ENCODE measurements around the gene CACNB2. TPM values are rescaled to one million over a fixed set of nuclear protein-coding genes. Genes with fewer than 3 reads are reported as not detected.

CACNB2 gene
- total RNA-seq, 1 experiment from 2014 or later = 3.2 TPM

DNA sequence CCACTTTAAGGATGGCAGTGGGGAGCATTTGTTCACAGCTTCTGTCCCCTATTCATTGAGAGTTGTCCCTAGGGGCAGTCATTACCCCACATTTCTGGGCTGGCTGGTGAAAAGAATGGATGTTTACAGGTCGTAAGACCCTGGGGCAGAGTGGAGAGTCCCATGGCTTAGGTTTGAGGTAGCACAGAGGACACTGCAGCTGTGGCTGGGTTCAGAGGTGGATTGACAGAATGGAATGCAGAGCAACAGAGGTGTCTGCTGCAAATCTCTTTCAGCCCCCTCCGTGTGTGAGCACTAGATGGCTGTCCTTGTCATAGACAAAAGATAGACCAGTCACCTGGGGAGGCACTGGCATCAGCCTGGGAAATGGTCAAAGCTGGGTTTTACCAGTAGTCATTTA lies 141.9 kb downstream of the CACNB2 start:
- Mint-ChIP-seq H3K9me3 (no peaks in the 10 kb centered on the region; the same call in 1 of the 2 replicates), H3K27me3 (ENCODE audit: low read depth) (no peaks in the 10 kb centered on the region), H3K4me3 (no peak overlapping the region), H3K4me1 (peaks cover 3% of the 10 kb centered on the region; the same call in 1 of the 2 replicates), H3K27ac (no peak overlapping the region), H3K36me3 (no peaks in the 10 kb centered on the region)
- DNase-seq (ENCODE audit: low spot score) = no peak
- peak; percentile 89 for ATAC-seq
- ChIA-PET POLR2A (no interaction called here), CTCF (no interaction called here)
- TF ChIP-seq, protein P1, sequence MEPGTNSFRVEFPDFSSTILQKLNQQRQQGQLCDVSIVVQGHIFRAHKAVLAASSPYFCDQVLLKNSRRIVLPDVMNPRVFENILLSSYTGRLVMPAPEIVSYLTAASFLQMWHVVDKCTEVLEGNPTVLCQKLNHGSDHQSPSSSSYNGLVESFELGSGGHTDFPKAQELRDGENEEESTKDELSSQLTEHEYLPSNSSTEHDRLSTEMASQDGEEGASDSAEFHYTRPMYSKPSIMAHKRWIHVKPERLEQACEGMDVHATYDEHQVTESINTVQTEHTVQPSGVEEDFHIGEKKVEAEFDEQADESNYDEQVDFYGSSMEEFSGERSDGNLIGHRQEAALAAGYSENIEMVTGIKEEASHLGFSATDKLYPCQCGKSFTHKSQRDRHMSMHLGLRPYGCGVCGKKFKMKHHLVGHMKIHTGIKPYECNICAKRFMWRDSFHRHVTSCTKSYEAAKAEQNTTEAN (CRISPR knock-in tag; IDR thresholded peaks at IDR 0.05) = no peak
- TF ChIP-seq, protein P2, sequence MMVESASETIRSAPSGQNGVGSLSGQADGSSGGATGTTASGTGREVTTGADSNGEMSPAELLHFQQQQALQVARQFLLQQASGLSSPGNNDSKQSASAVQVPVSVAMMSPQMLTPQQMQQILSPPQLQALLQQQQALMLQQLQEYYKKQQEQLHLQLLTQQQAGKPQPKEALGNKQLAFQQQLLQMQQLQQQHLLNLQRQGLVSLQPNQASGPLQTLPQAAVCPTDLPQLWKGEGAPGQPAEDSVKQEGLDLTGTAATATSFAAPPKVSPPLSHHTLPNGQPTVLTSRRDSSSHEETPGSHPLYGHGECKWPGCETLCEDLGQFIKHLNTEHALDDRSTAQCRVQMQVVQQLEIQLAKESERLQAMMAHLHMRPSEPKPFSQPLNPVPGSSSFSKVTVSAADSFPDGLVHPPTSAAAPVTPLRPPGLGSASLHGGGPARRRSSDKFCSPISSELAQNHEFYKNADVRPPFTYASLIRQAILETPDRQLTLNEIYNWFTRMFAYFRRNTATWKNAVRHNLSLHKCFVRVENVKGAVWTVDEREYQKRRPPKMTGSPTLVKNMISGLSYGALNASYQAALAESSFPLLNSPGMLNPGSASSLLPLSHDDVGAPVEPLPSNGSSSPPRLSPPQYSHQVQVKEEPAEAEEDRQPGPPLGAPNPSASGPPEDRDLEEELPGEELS (CRISPR knock-in tag; IDR thresholded peaks at IDR 0.05) = no peak
- TF ChIP-seq, protein P3, sequence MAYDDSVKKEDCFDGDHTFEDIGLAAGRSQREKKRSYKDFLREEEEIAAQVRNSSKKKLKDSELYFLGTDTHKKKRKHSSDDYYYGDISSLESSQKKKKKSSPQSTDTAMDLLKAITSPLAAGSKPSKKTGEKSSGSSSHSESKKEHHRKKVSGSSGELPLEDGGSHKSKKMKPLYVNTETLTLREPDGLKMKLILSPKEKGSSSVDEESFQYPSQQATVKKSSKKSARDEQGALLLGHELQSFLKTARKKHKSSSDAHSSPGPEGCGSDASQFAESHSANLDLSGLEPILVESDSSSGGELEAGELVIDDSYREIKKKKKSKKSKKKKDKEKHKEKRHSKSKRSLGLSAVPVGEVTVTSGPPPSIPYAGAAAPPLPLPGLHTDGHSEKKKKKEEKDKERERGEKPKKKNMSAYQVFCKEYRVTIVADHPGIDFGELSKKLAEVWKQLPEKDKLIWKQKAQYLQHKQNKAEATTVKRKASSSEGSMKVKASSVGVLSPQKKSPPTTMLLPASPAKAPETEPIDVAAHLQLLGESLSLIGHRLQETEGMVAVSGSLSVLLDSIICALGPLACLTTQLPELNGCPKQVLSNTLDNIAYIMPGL (CRISPR knock-in tag; IDR thresholded peaks at IDR 0.05) = no peak
- TF ChIP-seq, protein P4, sequence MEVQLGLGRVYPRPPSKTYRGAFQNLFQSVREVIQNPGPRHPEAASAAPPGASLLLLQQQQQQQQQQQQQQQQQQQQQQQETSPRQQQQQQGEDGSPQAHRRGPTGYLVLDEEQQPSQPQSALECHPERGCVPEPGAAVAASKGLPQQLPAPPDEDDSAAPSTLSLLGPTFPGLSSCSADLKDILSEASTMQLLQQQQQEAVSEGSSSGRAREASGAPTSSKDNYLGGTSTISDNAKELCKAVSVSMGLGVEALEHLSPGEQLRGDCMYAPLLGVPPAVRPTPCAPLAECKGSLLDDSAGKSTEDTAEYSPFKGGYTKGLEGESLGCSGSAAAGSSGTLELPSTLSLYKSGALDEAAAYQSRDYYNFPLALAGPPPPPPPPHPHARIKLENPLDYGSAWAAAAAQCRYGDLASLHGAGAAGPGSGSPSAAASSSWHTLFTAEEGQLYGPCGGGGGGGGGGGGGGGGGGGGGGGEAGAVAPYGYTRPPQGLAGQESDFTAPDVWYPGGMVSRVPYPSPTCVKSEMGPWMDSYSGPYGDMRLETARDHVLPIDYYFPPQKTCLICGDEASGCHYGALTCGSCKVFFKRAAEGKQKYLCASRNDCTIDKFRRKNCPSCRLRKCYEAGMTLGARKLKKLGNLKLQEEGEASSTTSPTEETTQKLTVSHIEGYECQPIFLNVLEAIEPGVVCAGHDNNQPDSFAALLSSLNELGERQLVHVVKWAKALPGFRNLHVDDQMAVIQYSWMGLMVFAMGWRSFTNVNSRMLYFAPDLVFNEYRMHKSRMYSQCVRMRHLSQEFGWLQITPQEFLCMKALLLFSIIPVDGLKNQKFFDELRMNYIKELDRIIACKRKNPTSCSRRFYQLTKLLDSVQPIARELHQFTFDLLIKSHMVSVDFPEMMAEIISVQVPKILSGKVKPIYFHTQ (CRISPR knock-in tag; IDR thresholded peaks at IDR 0.05) = no peak
- TF ChIP-seq, protein P5, sequence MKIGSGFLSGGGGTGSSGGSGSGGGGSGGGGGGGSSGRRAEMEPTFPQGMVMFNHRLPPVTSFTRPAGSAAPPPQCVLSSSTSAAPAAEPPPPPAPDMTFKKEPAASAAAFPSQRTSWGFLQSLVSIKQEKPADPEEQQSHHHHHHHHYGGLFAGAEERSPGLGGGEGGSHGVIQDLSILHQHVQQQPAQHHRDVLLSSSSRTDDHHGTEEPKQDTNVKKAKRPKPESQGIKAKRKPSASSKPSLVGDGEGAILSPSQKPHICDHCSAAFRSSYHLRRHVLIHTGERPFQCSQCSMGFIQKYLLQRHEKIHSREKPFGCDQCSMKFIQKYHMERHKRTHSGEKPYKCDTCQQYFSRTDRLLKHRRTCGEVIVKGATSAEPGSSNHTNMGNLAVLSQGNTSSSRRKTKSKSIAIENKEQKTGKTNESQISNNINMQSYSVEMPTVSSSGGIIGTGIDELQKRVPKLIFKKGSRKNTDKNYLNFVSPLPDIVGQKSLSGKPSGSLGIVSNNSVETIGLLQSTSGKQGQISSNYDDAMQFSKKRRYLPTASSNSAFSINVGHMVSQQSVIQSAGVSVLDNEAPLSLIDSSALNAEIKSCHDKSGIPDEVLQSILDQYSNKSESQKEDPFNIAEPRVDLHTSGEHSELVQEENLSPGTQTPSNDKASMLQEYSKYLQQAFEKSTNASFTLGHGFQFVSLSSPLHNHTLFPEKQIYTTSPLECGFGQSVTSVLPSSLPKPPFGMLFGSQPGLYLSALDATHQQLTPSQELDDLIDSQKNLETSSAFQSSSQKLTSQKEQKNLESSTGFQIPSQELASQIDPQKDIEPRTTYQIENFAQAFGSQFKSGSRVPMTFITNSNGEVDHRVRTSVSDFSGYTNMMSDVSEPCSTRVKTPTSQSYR (CRISPR knock-in tag; IDR thresholded peaks at IDR 0.05) = no peak
- TF ChIP-seq NFE2L1 (CRISPR knock-in tag; IDR thresholded peaks at IDR 0.05) = no peak
- no peak for TF ChIP-seq SP1 (CRISPR knock-in tag; conservative IDR thresholded peaks at IDR 0.05)
- no peak for TF ChIP-seq EMX1 (CRISPR knock-in tag; IDR thresholded peaks at IDR 0.05)
- TF ChIP-seq, protein P6, sequence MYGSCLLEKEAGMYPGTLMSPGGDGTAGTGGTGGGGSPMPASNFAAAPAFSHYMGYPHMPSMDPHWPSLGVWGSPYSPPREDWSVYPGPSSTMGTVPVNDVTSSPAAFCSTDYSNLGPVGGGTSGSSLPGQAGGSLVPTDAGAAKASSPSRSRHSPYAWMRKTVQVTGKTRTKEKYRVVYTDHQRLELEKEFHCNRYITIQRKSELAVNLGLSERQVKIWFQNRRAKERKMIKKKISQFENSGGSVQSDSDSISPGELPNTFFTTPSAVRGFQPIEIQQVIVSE (CRISPR knock-in tag; IDR thresholded peaks at IDR 0.05; ENCODE audit: borderline replicate concordance) = no peak
- TF ChIP-seq, protein P7, sequence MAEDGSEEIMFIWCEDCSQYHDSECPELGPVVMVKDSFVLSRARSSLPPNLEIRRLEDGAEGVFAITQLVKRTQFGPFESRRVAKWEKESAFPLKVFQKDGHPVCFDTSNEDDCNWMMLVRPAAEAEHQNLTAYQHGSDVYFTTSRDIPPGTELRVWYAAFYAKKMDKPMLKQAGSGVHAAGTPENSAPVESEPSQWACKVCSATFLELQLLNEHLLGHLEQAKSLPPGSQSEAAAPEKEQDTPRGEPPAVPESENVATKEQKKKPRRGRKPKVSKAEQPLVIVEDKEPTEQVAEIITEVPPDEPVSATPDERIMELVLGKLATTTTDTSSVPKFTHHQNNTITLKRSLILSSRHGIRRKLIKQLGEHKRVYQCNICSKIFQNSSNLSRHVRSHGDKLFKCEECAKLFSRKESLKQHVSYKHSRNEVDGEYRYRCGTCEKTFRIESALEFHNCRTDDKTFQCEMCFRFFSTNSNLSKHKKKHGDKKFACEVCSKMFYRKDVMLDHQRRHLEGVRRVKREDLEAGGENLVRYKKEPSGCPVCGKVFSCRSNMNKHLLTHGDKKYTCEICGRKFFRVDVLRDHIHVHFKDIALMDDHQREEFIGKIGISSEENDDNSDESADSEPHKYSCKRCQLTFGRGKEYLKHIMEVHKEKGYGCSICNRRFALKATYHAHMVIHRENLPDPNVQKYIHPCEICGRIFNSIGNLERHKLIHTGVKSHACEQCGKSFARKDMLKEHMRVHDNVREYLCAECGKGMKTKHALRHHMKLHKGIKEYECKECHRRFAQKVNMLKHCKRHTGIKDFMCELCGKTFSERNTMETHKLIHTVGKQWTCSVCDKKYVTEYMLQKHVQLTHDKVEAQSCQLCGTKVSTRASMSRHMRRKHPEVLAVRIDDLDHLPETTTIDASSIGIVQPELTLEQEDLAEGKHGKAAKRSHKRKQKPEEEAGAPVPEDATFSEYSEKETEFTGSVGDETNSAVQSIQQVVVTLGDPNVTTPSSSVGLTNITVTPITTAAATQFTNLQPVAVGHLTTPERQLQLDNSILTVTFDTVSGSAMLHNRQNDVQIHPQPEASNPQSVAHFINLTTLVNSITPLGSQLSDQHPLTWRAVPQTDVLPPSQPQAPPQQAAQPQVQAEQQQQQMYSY (CRISPR knock-in tag; IDR thresholded peaks at IDR 0.05) = no peak
- TF ChIP-seq, protein P8, sequence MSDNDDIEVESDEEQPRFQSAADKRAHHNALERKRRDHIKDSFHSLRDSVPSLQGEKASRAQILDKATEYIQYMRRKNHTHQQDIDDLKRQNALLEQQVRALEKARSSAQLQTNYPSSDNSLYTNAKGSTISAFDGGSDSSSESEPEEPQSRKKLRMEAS (CRISPR knock-in tag; IDR thresholded peaks at IDR 0.05) = no peak
- TF ChIP-seq TCF7 (CRISPR knock-in tag; IDR thresholded peaks at IDR 0.05; ENCODE audit: low read depth) = no peak
- TF ChIP-seq ESRRA (CRISPR knock-in tag; IDR thresholded peaks at IDR 0.05; ENCODE audit: borderline replicate concordance) = no peak
- TF ChIP-seq, protein P9, sequence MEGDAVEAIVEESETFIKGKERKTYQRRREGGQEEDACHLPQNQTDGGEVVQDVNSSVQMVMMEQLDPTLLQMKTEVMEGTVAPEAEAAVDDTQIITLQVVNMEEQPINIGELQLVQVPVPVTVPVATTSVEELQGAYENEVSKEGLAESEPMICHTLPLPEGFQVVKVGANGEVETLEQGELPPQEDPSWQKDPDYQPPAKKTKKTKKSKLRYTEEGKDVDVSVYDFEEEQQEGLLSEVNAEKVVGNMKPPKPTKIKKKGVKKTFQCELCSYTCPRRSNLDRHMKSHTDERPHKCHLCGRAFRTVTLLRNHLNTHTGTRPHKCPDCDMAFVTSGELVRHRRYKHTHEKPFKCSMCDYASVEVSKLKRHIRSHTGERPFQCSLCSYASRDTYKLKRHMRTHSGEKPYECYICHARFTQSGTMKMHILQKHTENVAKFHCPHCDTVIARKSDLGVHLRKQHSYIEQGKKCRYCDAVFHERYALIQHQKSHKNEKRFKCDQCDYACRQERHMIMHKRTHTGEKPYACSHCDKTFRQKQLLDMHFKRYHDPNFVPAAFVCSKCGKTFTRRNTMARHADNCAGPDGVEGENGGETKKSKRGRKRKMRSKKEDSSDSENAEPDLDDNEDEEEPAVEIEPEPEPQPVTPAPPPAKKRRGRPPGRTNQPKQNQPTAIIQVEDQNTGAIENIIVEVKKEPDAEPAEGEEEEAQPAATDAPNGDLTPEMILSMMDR (IDR thresholded peaks at IDR 0.05) = no peak
- TF ChIP-seq, protein P10, sequence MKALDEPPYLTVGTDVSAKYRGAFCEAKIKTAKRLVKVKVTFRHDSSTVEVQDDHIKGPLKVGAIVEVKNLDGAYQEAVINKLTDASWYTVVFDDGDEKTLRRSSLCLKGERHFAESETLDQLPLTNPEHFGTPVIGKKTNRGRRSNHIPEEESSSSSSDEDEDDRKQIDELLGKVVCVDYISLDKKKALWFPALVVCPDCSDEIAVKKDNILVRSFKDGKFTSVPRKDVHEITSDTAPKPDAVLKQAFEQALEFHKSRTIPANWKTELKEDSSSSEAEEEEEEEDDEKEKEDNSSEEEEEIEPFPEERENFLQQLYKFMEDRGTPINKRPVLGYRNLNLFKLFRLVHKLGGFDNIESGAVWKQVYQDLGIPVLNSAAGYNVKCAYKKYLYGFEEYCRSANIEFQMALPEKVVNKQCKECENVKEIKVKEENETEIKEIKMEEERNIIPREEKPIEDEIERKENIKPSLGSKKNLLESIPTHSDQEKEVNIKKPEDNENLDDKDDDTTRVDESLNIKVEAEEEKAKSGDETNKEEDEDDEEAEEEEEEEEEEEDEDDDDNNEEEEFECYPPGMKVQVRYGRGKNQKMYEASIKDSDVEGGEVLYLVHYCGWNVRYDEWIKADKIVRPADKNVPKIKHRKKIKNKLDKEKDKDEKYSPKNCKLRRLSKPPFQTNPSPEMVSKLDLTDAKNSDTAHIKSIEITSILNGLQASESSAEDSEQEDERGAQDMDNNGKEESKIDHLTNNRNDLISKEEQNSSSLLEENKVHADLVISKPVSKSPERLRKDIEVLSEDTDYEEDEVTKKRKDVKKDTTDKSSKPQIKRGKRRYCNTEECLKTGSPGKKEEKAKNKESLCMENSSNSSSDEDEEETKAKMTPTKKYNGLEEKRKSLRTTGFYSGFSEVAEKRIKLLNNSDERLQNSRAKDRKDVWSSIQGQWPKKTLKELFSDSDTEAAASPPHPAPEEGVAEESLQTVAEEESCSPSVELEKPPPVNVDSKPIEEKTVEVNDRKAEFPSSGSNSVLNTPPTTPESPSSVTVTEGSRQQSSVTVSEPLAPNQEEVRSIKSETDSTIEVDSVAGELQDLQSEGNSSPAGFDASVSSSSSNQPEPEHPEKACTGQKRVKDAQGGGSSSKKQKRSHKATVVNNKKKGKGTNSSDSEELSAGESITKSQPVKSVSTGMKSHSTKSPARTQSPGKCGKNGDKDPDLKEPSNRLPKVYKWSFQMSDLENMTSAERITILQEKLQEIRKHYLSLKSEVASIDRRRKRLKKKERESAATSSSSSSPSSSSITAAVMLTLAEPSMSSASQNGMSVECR (CRISPR knock-in tag; IDR thresholded peaks at IDR 0.05; ENCODE audit: borderline replicate concordance) = no peak
